Osteocyte (in vitro differentiated cells): Measurements from ENCODE around the gene ATP11A. TPM values are rescaled to one million over a fixed set of nuclear protein-coding genes. Genes with fewer than 3 reads are reported as not detected.

Experiments
- DNase-seq: peaks from one replicate; pipeline ENCODE4 v3.0.0; 2021; ENCODE audit warnings: mixed read lengths; ENCODE audit not compliant: unreplicated experiment; ENCODE audit errors: extremely low spot score
- H3K27ac Mint-ChIP-seq: one replicate; pipeline ENCODE4 v1.8.0; 2021; ENCODE audit warnings: mild to moderate bottlenecking, mixed read lengths; ENCODE audit not compliant: unreplicated experiment
- H3K27me3 Mint-ChIP-seq: one replicate; pipeline ENCODE4 v1.8.0; 2021; ENCODE audit warnings: mixed read lengths; ENCODE audit not compliant: unreplicated experiment
- H3K36me3 Mint-ChIP-seq: one replicate; pipeline ENCODE4 v1.8.0; 2021; ENCODE audit warnings: mixed read lengths; ENCODE audit not compliant: unreplicated experiment
- H3K4me1 Mint-ChIP-seq: one replicate; pipeline ENCODE4 v1.8.0; 2021; ENCODE audit warnings: mixed read lengths; ENCODE audit not compliant: unreplicated experiment
- H3K4me3 Mint-ChIP-seq: one replicate; pipeline ENCODE4 v1.8.0; 2021; ENCODE audit warnings: mild to moderate bottlenecking, moderate library complexity, mixed read lengths; ENCODE audit not compliant: unreplicated experiment
- H3K9me3 Mint-ChIP-seq: one replicate; pipeline ENCODE4 v1.8.0; 2021; ENCODE audit warnings: mixed read lengths; ENCODE audit not compliant: unreplicated experiment
- total RNA-seq: library from RNA; stranded (reverse); gene quantifications from 2 replicates; pipeline ENCODE4 v1.2.1, GENCODE V29; 2021
- TF ChIP-seq, protein P1 (sequence below): fragments of 200-600 bp; sonication (generic); IDR thresholded peaks from 2 replicates; pipeline ENCODE4 v1.5.0; 2021; ENCODE audit warnings: antibody characterized with exemption, mild to moderate bottlenecking, moderate library complexity

ATP11A gene
- total RNA-seq, 1 donor from 2014 or later = 15.7 TPM

DNA sequence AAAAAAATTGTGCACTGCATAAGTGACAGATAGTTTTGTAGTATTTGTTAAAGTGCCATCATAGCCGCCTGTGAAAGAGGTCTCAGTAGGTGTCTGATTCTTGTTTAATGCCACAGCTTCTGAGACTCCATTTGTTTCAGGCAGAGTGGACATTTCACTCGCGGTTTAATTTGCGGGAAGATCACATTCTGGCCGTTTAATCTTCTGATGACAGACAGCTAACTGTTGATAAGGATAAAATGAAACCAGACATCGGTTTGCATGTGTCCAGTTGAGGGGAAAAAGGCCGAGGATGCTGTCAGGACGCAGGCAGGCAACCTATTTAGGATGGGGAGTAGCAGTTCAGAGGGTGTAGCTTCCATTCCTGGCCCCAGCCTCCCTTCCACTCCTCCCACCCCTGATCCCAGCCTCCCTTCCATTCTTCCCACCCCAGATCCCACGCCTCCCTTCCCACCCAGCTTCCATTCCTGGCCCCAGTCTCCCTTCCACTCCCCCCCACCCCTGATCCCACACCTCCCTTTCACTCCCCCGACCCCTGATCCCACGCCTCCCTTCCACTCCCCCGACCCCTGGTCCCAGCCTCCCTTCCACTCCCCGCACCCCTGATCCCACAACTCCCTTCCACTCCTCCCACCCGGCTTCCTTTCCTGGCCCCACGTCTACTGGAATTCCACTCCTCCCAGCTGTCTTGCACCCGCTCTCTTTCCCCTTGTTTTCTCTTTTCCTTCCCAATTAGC lies 23.8 kb downstream of the ATP11A start:
- H3K36me3 Mint-ChIP-seq = peaks cover 2% of the 10 kb centered on the region
- H3K4me1 Mint-ChIP-seq = peaks cover 17% of the 10 kb centered on the region
- DNase-seq = no peak
- no peak overlapping the region for H3K4me3 Mint-ChIP-seq
- H3K27me3 Mint-ChIP-seq = no peaks in the 10 kb centered on the region
- H3K27ac Mint-ChIP-seq = no peak overlapping the region
- peaks cover 6% of the 10 kb centered on the region for H3K9me3 Mint-ChIP-seq
- TF ChIP-seq, protein P1, sequence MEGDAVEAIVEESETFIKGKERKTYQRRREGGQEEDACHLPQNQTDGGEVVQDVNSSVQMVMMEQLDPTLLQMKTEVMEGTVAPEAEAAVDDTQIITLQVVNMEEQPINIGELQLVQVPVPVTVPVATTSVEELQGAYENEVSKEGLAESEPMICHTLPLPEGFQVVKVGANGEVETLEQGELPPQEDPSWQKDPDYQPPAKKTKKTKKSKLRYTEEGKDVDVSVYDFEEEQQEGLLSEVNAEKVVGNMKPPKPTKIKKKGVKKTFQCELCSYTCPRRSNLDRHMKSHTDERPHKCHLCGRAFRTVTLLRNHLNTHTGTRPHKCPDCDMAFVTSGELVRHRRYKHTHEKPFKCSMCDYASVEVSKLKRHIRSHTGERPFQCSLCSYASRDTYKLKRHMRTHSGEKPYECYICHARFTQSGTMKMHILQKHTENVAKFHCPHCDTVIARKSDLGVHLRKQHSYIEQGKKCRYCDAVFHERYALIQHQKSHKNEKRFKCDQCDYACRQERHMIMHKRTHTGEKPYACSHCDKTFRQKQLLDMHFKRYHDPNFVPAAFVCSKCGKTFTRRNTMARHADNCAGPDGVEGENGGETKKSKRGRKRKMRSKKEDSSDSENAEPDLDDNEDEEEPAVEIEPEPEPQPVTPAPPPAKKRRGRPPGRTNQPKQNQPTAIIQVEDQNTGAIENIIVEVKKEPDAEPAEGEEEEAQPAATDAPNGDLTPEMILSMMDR = no peak

DNA sequence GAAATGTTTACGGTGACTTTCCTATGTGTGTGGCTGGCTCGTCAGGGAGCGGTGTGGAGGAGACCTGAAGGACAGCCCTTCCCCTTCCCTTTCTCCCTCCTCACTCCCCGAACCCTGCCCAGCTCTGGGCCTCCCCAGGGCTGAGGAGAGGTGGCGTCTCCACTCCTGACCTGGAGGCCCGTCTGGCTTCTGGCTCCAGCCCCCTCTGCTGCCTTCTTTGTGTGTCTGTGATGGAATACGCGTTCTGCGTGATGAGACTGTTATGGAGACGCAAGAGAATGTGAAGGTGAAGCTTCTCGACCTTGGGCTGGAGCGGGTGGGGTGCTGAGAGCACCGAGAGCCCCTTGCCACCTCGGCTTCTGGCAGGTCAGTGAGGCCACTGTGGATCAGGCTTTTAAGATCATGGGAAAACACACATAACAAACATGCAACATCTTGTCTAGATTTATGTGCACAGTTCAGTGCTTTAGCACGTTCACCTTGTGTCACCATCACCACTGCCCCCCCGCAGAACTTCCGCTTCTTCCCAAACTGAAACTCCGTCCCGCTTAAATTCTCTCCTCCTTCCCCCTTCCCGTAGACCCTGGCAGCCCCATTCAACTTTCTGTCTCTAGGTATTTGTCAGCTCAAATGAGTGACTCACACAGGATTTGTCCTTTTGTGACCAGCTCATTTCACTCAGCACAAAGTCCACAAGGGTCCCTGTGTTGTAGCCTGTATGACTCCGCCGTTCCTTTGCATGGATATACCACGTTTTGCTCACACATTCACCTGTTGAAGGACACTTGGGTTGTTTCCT lies 24.7 kb downstream of the ATP11A start:
- Mint-ChIP-seq H3K9me3 (peaks cover 6% of the 10 kb centered on the region), H3K27ac (no peak overlapping the region), H3K4me1 (peaks cover 17% of the 10 kb centered on the region), H3K36me3 (peaks cover 2% of the 10 kb centered on the region), H3K4me3 (no peak overlapping the region), H3K27me3 (no peaks in the 10 kb centered on the region)
- TF ChIP-seq, protein P1 = no peak
- no peak for DNase-seq

DNA sequence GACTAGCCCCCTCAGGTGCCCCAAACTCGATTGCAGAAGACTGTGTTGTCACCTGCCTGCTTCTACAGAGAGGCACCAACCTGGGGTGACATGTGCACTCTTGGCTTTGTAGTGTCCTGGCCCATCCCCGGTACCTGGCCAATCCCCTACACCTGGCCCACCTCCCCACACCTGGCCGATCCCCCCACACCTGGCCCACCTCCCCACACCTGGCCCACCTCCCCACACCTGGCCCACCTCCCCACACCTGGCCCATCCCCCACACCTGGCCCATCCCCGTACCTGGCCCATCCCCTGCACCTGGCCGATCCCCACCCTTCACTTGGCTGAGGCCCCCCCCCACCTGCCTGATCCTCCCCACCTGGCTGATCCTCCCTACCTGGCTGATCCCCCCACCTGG lies 25.4 kb downstream of the ATP11A start:
- Mint-ChIP-seq H3K4me1 (peaks cover 17% of the 10 kb centered on the region), H3K27ac (no peak overlapping the region), H3K27me3 (no peaks in the 10 kb centered on the region), H3K9me3 (peaks cover 6% of the 10 kb centered on the region), H3K36me3 (peaks cover 2% of the 10 kb centered on the region), H3K4me3 (no peak overlapping the region)
- DNase-seq = no peak
- TF ChIP-seq, protein P1 = no peak

DNA sequence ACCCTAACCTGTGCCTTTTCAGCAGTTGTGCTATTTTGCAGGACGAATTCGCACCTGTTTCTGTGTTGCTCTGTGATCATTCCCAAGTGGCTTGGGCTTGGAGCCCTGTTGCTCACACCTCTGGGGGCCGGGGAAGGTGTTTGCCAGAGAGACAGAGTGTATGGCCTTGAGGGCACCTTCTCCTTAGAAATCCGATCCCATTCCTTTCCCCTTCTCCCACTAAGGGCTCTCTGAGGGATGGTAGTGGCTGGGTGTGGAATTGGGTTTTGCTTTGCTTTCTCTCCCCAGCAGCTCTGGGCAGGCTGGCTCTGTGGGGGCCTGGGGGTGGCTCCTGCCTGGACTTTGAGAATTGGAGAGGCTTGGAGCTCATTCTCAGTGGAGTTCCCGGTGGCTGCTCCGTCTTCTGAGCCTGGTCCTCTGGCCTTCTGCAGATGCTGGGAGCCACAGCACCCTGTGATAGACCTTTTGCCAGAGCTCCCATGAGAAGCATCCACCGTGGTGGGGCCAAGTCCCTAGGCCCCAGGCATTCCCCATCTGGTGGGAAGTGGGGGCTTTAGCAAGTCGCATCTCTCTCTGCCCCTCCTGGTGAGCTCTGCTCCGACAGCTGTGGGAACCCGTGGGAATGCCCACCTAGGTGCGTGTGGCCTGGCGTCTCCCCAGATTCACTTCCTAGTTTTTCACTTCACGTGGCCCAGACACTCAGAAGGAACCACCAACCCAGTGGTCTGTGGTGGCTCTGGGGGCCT lies 26.1 kb downstream of the ATP11A start:
- Mint-ChIP-seq H3K4me1 (peaks cover 14% of the 10 kb centered on the region), H3K36me3 (peaks cover 2% of the 10 kb centered on the region), H3K4me3 (no peak overlapping the region), H3K27ac (no peak overlapping the region), H3K27me3 (no peaks in the 10 kb centered on the region), H3K9me3 (peaks cover 6% of the 10 kb centered on the region)
- TF ChIP-seq, protein P1 = no peak
- DNase-seq = no peak
